Measurements from ENCODE around the gene BBS1.
"Not testable (repeated sequence)": the region's sequence is repeated elsewhere in the genome, so short reads cannot be mapped to it uniquely, and the experiment has no call there.

BBS1 gene

GRCh38 chr11:66529069-66529468, 18.6 kb downstream of the BBS1 start:
- DNase-seq, result no peak

DNA sequence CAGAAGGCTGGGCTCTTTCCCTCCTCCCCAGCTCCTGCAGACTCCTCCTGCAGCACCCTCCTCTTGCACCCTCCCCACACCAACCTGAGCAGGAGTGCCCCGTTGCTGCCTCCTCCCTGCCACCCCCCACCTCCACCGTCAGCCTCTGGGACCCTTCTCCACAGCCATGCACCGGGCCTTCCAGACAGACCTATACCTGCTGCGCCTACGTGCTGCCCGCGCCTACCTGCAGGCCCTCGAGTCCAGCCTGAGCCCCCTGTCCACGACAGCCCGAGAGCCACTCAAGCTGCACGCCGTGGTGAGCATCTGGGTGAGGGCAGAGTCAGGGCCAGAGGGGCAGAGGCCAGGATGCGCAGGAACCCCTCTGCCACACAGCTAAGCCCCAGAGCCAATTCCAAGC, 19.2 kb downstream of the BBS1 start:
- no peak for DNase-seq

- no peak for DNase-seq
These were observed 20.7 kb downstream of the BBS1 start for GRCh38 chr11:66530927-66531709.

GRCh38 chr11:66531841-66532240, 21.4 kb downstream of the BBS1 start:
- no peak for DNase-seq

DNA sequence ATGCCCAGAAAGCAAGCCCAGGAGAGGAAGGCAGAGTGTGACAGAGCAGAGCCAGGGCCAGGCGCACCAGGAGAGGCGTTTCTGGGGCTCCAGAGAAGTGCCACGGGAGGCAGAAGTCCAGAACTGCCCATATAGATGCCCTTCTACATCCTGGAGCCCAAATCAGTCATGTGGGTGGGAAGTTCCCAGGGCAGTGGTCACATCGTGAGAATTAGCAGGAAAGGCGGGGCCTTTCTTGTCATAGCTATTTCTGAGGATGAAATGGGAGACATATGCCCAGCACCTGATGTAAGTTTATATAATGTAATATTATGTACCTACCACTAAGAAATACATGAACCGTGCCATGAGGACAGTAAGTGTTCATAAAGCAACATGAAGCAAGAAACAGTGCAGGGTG, 22.3 kb downstream of the BBS1 start:
- no peak for DNase-seq

DNA sequence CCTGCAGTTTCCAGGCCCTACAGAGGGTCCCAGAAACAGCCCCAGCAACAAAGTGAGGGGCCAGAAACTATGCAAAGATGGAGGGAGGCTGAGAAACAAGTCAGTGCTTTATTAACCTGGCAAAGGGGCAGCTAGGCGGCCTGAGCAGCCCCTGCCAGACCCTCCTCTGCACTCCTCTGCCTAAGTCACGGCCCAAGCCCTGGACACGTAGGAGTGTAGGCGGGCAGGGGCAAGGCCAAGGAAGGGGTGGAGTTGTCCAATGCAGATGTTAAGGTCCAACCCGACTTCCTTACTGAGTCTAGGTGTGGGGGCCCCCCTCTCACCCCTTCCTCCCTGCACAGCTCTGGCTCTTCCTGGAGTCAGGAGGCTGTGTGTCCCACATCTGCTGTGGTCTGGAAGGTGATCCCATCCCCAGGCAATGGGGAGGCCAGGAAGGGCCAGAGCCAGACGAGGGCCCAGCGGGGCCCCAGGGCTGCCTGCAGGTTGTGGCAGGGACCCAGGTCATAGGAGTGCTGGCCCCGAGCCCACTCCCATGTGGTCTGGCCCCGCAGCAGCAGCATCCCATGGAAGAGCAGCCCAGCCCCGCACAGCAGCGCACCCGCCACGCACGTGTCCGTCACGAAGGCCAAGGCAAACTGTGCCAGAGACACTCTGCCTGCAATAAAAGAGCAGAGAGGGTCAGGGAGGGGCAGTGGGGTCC, 28.9 kb downstream of the BBS1 start:
- DNase-seq, result no peak

- DNase-seq, result no peak
These were observed 29.4 kb downstream of the BBS1 start for GRCh38 chr11:66539870-66540213.

GRCh38 chr11:66540598-66540997, 30.2 kb downstream of the BBS1 start:
- not testable (repeated sequence) for DNase-seq

GRCh38 chr11:66541892-66542291, 31.5 kb downstream of the BBS1 start:
- no peak for DNase-seq

- no peak for DNase-seq
These were observed 31.9 kb downstream of the BBS1 start for GRCh38 chr11:66542362-66542761.

DNA sequence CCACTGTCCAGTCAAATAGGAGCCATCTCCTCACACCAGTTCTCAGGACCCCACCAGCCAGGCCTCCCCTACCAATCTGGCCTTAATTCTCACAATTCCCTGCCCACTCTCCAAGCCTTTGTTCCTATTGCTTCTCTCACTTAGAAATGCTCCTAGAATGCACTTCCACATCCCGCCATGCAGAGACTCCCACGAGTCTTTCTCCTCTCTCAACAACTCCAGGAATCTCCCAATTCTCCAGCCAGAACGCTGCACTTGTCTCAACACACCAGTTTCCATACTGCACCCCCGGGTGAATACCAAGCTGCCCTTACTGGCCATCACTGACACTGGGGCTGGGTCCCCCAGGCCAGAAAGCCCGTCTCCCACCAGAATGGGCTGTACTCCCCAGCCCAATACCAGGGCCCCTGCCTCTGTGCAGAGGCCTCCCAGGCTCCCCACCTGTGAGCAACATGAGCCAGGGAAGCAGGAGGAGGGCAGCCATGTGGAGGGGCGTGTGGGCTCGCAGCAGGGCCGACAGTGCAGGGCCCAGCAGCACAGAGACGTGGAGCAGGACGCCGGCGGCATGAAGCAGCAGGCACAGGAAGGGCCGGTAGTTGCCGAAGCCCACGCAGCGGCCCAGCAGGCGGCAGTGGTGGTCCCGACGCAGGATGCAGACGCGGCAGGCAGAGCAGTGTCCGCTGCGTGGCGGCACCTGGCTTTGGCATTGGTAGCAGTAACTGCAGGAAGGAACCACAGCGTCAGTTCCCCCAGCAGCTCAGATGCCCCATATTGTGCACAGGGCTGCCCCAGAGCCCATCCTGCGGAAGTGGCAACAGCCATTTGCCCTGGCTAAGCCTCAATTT, 33.0 kb downstream of the BBS1 start:
- no peak for DNase-seq

- DNase-seq, result not testable (repeated sequence)
These were observed 34.5 kb downstream of the BBS1 start for GRCh38 chr11:66544952-66545351.

- DNase-seq, result peak; percentile 98
These were observed 35.4 kb downstream of the BBS1 start, which contains the start of gene ZDHHC24 for GRCh38 chr11:66545701-66546367. TSS of gene ZDHHC24 (minus strand) at chr11:66546048. CDS start at chr11:66546003, 45 bp downstream.

GRCh38 chr11:66546368-66546965, 36.0 kb downstream of the BBS1 start, which contains the start of gene ACTN3:
TSS of gene ACTN3 (plus strand) at chr11:66546903. CDS start at chr11:66546938, 35 bp downstream.
- DNase-seq, result no peak

DNA sequence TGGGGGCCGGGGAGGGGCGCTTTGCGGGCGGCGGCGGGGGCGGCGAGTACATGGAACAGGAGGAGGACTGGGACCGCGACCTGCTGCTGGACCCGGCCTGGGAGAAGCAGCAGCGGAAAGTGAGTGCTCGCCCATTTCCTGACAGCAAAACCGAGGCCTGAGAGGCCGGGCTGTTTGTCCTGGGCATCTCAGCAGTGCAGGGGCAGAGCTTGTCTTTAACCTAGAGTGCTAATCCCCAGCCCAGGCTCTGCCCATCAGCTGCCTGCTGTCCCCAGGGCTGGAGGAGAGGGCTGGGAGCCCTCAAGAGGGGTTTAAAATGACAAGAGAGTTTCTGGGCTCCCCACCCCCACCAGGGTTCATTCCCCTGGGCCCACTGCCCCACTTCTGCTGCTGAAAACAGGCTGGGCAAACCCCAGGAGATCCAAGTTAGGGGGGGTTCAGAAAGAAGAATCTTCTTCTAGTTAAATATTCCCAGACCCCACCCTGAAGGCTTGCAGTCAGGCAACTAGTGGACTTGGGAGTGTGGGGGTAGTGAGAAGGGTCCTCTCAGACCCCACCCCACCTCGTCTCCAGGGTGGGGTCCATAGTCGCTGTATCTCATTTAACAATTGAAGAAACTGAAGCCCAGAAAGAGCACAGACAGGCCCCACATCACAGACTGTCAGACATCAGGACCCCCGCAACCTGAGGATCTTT, 36.7 kb downstream of the BBS1 start:
- no peak for DNase-seq

DNA sequence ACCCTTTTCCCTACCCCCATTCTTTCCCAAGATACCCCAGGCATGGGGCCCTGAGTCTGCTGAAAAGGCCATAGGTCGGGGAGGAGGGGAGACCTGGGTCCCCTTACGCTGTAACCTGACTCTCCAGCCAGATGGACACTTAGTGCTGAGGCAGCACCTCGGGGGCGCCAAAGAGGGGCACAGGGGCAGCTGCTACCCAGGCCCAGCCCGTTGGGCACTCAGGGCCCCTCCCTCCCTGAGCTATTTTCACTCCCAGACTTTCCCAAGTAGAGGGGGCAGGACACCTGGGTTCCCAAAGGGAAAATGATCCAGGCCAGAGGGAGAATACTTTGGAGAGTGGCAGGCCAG, 37.2 kb downstream of the BBS1 start:
- no peak for DNase-seq

DNA sequence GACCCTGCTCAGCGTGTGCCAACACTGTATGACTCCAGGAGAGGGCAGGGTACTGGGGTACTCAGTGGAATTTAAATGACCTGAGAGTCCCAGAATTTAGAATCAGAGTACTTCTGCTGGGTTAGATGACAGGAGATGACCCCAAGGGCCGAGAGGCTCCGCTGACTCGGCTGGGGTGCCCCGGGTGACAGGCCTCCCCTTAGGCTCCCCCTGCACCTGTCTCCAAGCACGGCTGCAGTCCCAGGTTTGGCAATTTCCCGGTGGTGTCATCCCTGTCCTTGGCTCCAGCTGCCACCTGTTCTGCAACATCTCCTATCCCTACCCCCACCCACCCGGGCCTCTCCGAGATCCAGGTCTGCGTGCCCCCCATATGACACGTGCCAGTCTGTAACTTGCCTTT, 37.6 kb downstream of the BBS1 start:
- no peak for DNase-seq

- no peak for DNase-seq
These were observed 38.6 kb downstream of the BBS1 start for GRCh38 chr11:66548774-66549630.

GRCh38 chr11:66549696-66550095, 39.3 kb downstream of the BBS1 start:
- no peak for DNase-seq

GRCh38 chr11:66550887-66551286, 40.5 kb downstream of the BBS1 start:
- DNase-seq, result no peak

GRCh38 chr11:66554602-66555001, 44.2 kb downstream of the BBS1 start:
- no peak for DNase-seq

Data from NCI-H774 (cell line).